Omental fat pad (tissue), 4 donors: ENCODE data around the gene CCDC24. TPM values are rescaled to one million over a fixed set of nuclear protein-coding genes. Genes with fewer than 3 reads are reported as not detected.

Source experiments
- ATAC-seq: fragments of 150-250 bp; one replicate; pipeline ENCODE4 v1.9.1; 2016; ENCODE audit warnings: mild to moderate bottlenecking, moderate library complexity; ENCODE audit not compliant: low FRiP score
- DNase-seq: peaks from one replicate; pipeline ENCODE4 v3.0.0-alpha.2; 2019; ENCODE audit warnings: low spot score
- CTCF ChIP-seq, 3 donors: fragments of 450-650 bp; IDR thresholded peaks; one replicate each; pipeline ENCODE4 v1.5.1; 2016 to 2017; ENCODE audit warnings: antibody characterized with exemption in 3 of 3, mild to moderate bottlenecking in 3 of 3, moderate library complexity in 2 of 3
- total RNA-seq, 4 donors: library from RNA; depleted of rRNA; stranded (reverse); fragments of >200 nt; gene quantifications; one replicate each; pipeline ENCODE4 v1.1.0, GENCODE V29; 2016

The CCDC24 gene
- total RNA-seq, 4 donors from 2014 or later, result 2.3 to 3.6 (median 2.8) TPM

DNA sequence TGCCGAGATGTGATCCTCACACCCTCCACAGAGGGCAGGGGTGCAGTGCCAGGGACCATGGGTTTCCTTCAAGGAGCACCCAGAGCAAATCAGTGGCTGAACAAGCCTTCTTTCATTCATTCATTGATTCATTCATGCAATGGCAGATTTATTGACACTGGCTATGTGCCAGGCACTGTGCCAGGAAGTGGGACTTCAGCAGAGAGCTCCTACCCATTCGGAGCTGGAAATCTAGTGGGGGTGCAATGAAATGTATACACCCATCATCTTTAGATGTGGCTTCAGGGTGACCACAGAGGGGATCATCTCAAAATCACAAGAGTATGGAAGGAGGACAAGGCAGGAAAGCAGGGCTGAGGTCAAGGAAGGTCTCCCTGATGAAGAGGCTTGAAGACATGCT lies 21.0 kb downstream of the CCDC24 start:
- no peak for ATAC-seq
- no peak for TF ChIP-seq CTCF (IDR thresholded peaks at IDR 0.05)
- DNase-seq, result no peak

DNA sequence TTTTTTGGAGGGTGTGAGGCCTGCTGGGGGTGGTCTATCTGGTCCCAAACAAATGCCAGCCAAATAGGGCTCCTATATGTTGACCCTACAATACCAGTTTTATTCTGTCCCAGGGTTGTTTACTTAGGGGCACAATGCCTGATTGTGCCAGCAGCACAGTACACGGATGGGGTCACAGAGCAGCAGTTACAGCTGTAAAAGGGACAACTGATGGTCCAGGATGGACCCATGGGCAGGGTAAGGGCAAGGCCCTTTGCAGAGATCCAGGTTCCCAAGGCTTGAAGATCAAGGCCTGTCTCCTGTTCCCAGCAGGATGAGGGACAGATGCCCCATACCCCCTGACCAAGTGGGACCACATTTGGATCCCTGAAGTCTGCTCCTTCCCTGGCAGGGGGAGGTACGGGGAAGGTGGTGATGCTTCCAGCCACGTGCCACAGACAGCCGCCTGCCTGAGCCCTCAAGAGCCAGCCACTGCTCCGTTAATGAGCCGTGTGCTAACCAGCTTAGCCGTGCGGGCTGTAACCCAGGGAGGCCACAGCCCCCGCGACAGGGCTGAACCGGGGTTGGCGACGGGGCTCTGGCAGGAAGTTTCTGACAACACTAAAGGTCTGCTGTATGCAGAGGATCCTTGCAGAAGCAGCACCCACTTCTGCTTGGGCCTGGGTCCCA lies 21.7 kb downstream of the CCDC24 start:
- TF ChIP-seq CTCF (IDR thresholded peaks at IDR 0.05), result no peak
- ATAC-seq (no peak), DNase-seq (no peak)

- ATAC-seq, result no peak
- no peak for TF ChIP-seq CTCF (IDR thresholded peaks at IDR 0.05)
Observed at GRCh38 chr1:44013949-44014348, 22.6 kb downstream of the CCDC24 start.

GRCh38 chr1:44014365-44015104 lies 23.1 kb downstream of the CCDC24 start:
- DNase-seq (no peak), ATAC-seq (no peak)
- TF ChIP-seq CTCF (IDR thresholded peaks at IDR 0.05), result no peak

More at GRCh38 chr1:44013949-44014348, 22.6 kb downstream of the CCDC24 start:
- DNase-seq, result no peak

DNA sequence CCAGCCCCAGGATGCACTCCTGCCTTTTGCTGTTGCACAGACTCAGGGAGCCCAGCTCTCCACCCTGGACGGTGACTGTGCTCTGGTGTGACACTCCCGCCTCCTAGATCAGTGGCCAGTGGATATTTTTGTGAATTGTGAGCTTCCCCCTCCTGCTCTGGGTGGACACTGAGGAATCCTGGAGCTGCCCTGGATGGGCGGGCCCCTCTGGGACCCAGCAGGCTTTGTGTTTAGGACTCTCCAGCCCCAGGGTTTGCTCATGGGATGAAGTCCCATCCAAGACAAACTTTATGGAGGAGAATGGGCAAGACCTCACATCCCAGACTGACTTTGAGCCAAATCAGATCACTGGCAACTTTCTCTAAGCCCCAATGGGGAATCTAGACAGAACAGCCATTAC lies 23.8 kb downstream of the CCDC24 start:
- TF ChIP-seq CTCF (IDR thresholded peaks at IDR 0.05), result no peak
- ATAC-seq (no peak), DNase-seq (no peak)

DNA sequence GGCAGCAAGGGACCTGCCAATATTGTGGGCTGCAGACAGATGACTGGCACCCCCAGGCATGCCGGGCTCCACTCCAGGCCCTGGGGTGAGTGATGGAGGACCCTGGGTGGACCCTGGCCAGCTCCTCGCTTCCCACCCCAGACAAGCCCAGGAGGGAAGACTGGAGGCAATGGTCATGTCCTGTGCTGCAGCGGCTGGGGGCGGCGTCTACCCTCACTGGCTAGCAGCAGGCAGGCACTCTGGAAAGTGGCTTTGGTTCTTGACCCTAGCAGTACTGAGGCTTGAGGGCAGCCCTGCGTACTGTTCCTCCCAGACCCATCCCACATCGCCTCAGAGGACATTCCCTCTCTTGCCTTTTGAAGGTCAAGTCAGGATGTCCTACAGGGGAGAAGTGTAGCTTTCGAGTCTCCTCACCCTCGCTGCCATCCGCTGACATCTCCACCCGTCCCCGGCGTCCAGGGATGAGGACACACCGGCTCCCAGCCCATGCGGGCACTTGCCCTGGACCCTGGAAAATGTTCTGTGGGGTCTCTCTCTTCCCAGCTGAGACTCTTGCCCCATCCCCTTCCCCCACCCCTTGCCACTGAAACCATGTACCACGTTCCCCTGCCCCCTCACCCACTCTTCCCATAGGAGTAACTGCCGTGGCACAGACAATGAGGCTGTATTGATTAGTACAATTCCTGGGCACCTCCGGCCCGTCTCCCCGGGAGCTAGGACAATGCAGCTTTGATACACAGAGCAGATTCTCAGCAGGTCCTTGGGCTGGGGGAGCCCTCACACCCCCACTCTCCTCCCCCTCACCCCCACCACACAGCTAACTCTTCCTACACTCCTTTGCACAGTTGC lies 24.9 kb downstream of the CCDC24 start:
- TF ChIP-seq CTCF (IDR thresholded peaks at IDR 0.05), result no peak
- no peak for ATAC-seq
- no peak for DNase-seq
